Smooth muscle cell (in vitro differentiated cells): ENCODE results near the gene XIRP1. TPM values are rescaled to one million over a fixed set of nuclear protein-coding genes. Genes with fewer than 3 reads are reported as not detected.

Experiments
- DNase-seq: peaks from one replicate; lab custom pipeline; 2025; ENCODE audit not compliant: unreplicated experiment; lab: John Stamatoyannopoulos, UW
- H2AFZ ChIP-seq: fragments of 200-600 bp; sonication (generic); 2 replicates; pipeline ENCODE4 v1.6.0; 2016; ENCODE audit warnings: antibody characterized with exemption, low read depth, mild to moderate bottlenecking
- H3F3A ChIP-seq: fragments of 200-600 bp; sonication (generic); 2 replicates; pipeline ENCODE4 v1.6.0; 2017; ENCODE audit warnings: antibody characterized with exemption, low read depth
- H3K27ac ChIP-seq: fragments of 200-600 bp; sonication (generic); 2 replicates; pipeline ENCODE4 v1.5.1; 2016; ENCODE audit warnings: low read depth, mild to moderate bottlenecking
- H3K27me3 ChIP-seq: fragments of 200-600 bp; sonication (generic); 2 replicates; pipeline ENCODE4 v1.6.1; 2016; ENCODE audit warnings: low read depth, mild to moderate bottlenecking
- H3K36me3 ChIP-seq: fragments of 200-600 bp; sonication (generic); 2 replicates; pipeline ENCODE4 v1.5.1; 2016; ENCODE audit warnings: low read depth
- H3K4me1 ChIP-seq: fragments of 200-600 bp; sonication (generic); 2 replicates; pipeline ENCODE4 v1.5.1; 2016; ENCODE audit warnings: low read depth
- H3K4me2 ChIP-seq: fragments of 200-600 bp; sonication (generic); 2 replicates; pipeline ENCODE4 v1.6.0; 2016; ENCODE audit warnings: mild to moderate bottlenecking
- H3K4me3 ChIP-seq: fragments of 200-600 bp; sonication (generic); 2 replicates; pipeline ENCODE4 v1.5.1; 2016; ENCODE audit warnings: mild to moderate bottlenecking
- H3K79me2 ChIP-seq: fragments of 200-600 bp; sonication (generic); 2 replicates; pipeline ENCODE4 v1.6.0; 2016; ENCODE audit warnings: low read depth, mild to moderate bottlenecking
- H3K9ac ChIP-seq: fragments of 200-600 bp; sonication (generic); 2 replicates; pipeline ENCODE4 v1.6.0; 2016; ENCODE audit warnings: low read depth
- H3K9me3 ChIP-seq: fragments of 200-600 bp; sonication (generic); replicated peaks from 2 replicates; pipeline ENCODE4 v1.5.1; 2016; ENCODE audit warnings: low read depth
- H4K20me1 ChIP-seq: fragments of 200-600 bp; sonication (generic); 2 replicates; pipeline ENCODE4 v1.6.0; 2016; ENCODE audit warnings: low read depth
- CTCF ChIP-seq: fragments of 200-600 bp; sonication (generic); IDR thresholded peaks from 2 replicates; pipeline ENCODE4 v1.5.1; 2017; ENCODE audit warnings: borderline replicate concordance, mild to moderate bottlenecking, antibody characterized with exemption; ENCODE audit not compliant: insufficient read depth, poor library complexity, severe bottlenecking
- WGBS: methylation state at CpG from one replicate; pipeline ENCODE4 v1.1.7; 2016; ENCODE audit warnings: low lambda C conversion rate; 5-methylcytosine and 5-hydroxymethylcytosine counted together
- polyA plus RNA-seq: library from polyadenylated mRNA; unstranded; fragments of >200 nt; fragmentation: Nextera tagmentation; extraction: Ambion mirVana; gene quantifications from 2 replicates; pipeline ENCODE4 v1.2.1, GENCODE V29; 2016
- total RNA-seq: library from RNA; depleted of rRNA; stranded (reverse); fragments of >200 nt; gene quantifications from 2 replicates; pipeline ENCODE4 v1.2.3, GENCODE V29; 2014

XIRP1 gene
- total and polyA plus RNA-seq, 2 experiments from 2014 or later, result 0.13 to 0.75 TPM

DNA sequence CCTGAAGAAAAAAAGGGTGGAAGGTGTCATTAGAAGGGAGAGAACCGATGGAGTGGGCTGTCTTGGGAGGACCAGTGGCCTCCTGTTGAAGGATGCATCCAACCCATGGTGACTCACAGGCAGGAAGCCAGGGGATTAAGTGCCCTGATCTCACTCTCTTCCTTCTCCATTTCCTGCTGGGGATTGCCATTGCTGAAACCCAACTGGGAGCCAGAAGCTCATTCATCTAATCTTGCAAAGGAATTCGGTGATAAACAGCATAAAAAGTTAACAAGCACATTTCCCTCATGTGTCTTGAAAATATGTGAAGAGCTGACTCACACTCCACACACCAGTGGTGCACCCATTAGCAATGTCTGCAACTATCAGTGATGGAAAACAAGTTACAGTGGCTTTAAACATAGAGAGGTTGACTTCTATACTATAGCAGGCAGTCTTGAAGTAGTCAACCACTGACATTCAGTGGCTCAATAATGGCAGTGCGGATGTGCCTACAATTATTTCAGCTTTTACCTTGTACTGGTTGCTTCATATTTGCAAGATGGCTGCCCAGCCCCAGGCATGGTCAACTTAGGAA lies 26.2 kb downstream of the XIRP1 start:
- peak; percentile 43 for DNase-seq
- peak overlapping the region; percentile 89 for H3K27ac ChIP-seq
- TF ChIP-seq CTCF, result no peak
- H3K4me1 ChIP-seq, result peaks cover 18% of the 10 kb centered on the region
- H3F3A ChIP-seq, result peaks cover 36% of the 10 kb centered on the region
- H4K20me1 ChIP-seq, result no peaks in the 10 kb centered on the region
- H3K9ac ChIP-seq, result peak overlapping the region; percentile 35
- no peaks in the 10 kb centered on the region for H3K9me3 ChIP-seq
- no peaks in the 10 kb centered on the region for H3K79me2 ChIP-seq
- H3K4me2 ChIP-seq, result peak overlapping the region; percentile 79
- WGBS, result 26% methylated on average over 3 of the region's 3 CpGs
- peak overlapping the region; percentile 70 for H2AFZ ChIP-seq
- H3K36me3 ChIP-seq, result no peaks in the 10 kb centered on the region
- no peak overlapping the region for H3K4me3 ChIP-seq
- no peaks in the 10 kb centered on the region for H3K27me3 ChIP-seq

- 74% methylated on average over 1 of the region's 1 CpG for WGBS
- H3F3A ChIP-seq, result peaks cover 36% of the 10 kb centered on the region
- H3K9me3 ChIP-seq, result no peaks in the 10 kb centered on the region
- H2AFZ ChIP-seq, result no peak overlapping the region
- peak overlapping the region; percentile 79 for H3K4me2 ChIP-seq
- H3K27ac ChIP-seq, result peak overlapping the region; percentile 88
- no peaks in the 10 kb centered on the region for H4K20me1 ChIP-seq
- DNase-seq, result no peak
- peaks cover 18% of the 10 kb centered on the region for H3K4me1 ChIP-seq
- no peaks in the 10 kb centered on the region for H3K36me3 ChIP-seq
- peak overlapping the region; percentile 25 for H3K9ac ChIP-seq
- no peak overlapping the region for H3K4me3 ChIP-seq
- H3K27me3 ChIP-seq, result no peaks in the 10 kb centered on the region
- no peaks in the 10 kb centered on the region for H3K79me2 ChIP-seq
- no peak for TF ChIP-seq CTCF
Measured at GRCh38 chr3:39165518-39165917, 26.9 kb downstream of the XIRP1 start.

DNA sequence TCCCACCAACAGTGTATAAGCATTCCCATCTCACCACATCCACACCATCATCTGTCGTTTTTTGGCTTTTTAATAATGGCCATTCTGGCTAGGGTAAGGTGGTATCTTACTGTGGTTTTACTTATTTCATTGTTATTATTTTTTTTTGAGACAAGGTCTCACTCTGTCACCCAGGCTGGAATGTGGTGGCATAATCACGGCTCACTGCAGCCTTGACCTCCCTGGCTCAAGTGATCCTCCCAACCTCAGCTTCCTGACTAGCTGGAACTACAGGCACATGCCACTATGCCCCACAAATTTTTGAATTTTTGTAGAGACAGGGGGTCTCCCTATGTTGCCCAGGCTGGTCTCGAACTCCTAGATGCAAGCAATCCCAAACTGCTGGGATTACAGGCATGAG lies 28.0 kb downstream of the XIRP1 start:
- WGBS, result 76% methylated on average over 3 of the region's 3 CpGs
- DNase-seq, result no peak
- no peaks in the 10 kb centered on the region for H3K36me3 ChIP-seq
- H3F3A ChIP-seq, result peaks cover 33% of the 10 kb centered on the region
- no peaks in the 10 kb centered on the region for H3K9me3 ChIP-seq
- H3K27me3 ChIP-seq, result no peaks in the 10 kb centered on the region
- H4K20me1 ChIP-seq, result no peaks in the 10 kb centered on the region
- peak overlapping the region; percentile 88 for H3K27ac ChIP-seq
- peaks cover 18% of the 10 kb centered on the region for H3K4me1 ChIP-seq
- no peak for TF ChIP-seq CTCF
- H3K79me2 ChIP-seq, result no peaks in the 10 kb centered on the region
- no peak overlapping the region for H3K9ac ChIP-seq
- no peak overlapping the region for H3K4me3 ChIP-seq
- H3K4me2 ChIP-seq, result no peak overlapping the region
- no peak overlapping the region for H2AFZ ChIP-seq

- H3K36me3 ChIP-seq, result no peaks in the 10 kb centered on the region
- H3F3A ChIP-seq, result peaks cover 5% of the 10 kb centered on the region
- no peak overlapping the region for H3K4me3 ChIP-seq
- no peak for TF ChIP-seq CTCF
- H3K9me3 ChIP-seq, result no peaks in the 10 kb centered on the region
- WGBS, result 4% methylated on average over 5 of the region's 5 CpGs
- no peaks in the 10 kb centered on the region for H3K27me3 ChIP-seq
- DNase-seq, result no peak
- H3K4me2 ChIP-seq, result peak overlapping the region; percentile 32
- peak overlapping the region; percentile 20 for H2AFZ ChIP-seq
- peaks cover 17% of the 10 kb centered on the region for H3K4me1 ChIP-seq
- H4K20me1 ChIP-seq, result peaks cover under 1% of the 10 kb centered on the region
- H3K79me2 ChIP-seq, result peaks cover 1% of the 10 kb centered on the region
- H3K9ac ChIP-seq, result peak overlapping the region; percentile 10
- peak overlapping the region; percentile 71 for H3K27ac ChIP-seq
Measured at GRCh38 chr3:39158148-39158715, 34.2 kb downstream of the XIRP1 start.
